Rectal smooth muscle tissue (tissue), 1 donor: ENCODE results near the gene LAMB3.

Experiments
- H3K27ac ChIP-seq: one replicate; pipeline ENCODE4 v1.7.0; 2013; ENCODE audit warnings: low read depth, low read length, inconsistent platforms
- H3K27me3 ChIP-seq: one replicate; pipeline ENCODE4 v1.7.0; 2013; ENCODE audit warnings: low read length; ENCODE audit not compliant: control insufficient read depth, insufficient read depth
- H3K36me3 ChIP-seq: one replicate; pipeline ENCODE4 v1.7.0; 2013; ENCODE audit warnings: low read length; ENCODE audit not compliant: control insufficient read depth, insufficient read depth
- H3K4me1 ChIP-seq: one replicate; pipeline ENCODE4 v1.7.0; 2013; ENCODE audit warnings: low read length; ENCODE audit not compliant: control insufficient read depth, insufficient read depth
- H3K4me3 ChIP-seq: one replicate; pipeline ENCODE4 v1.7.0; 2013; ENCODE audit warnings: low read length
- H3K9ac ChIP-seq: one replicate; pipeline ENCODE4 v1.7.0; 2013; ENCODE audit warnings: low read length

Gene LAMB3

GRCh38 chr1:209589863-209590262, 62.4 kb downstream of the LAMB3 start:
- Histone ChIP-seq H3K27me3 (no peaks in the 10 kb centered on the region), H3K4me3 (no peak overlapping the region), H3K4me1 (no peaks in the 10 kb centered on the region), H3K36me3 (no peaks in the 10 kb centered on the region), H3K9ac (no peak overlapping the region), H3K27ac (no peak overlapping the region)

GRCh38 chr1:209589440-209589839, 62.8 kb downstream of the LAMB3 start:
- no peaks in the 10 kb centered on the region for H3K36me3 ChIP-seq
- no peak overlapping the region for H3K27ac ChIP-seq

DNA sequence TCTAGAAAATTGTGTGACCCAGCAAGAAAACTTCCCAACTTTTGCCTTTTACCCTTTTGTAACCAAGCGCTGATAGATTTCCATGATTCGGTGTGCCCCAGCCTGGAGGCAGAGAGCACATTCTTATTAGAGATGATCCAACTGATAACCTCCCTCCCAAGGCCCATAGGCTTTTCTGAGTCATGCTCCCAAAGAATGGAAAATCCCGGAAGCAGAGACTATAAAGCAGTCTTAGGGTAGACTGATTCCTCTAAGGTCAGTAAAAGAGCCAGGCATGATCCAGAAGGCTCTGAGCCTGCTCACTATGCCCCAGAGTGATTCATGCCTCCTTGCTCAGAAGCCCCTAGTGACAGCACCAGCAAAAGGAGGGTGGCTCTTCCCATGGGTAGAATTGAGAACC, 64.4 kb downstream of the LAMB3 start:
- no peak overlapping the region for H3K27ac ChIP-seq
- H3K36me3 ChIP-seq = no peaks in the 10 kb centered on the region
- H3K27me3 ChIP-seq = peaks cover 7% of the 10 kb centered on the region
- no peak overlapping the region for H3K9ac ChIP-seq
- no peaks in the 10 kb centered on the region for H3K4me1 ChIP-seq
- H3K4me3 ChIP-seq = no peak overlapping the region

More at GRCh38 chr1:209589440-209589839, 62.8 kb downstream of the LAMB3 start:
- Histone ChIP-seq H3K9ac (no peak overlapping the region), H3K4me3 (no peak overlapping the region), H3K4me1 (no peaks in the 10 kb centered on the region), H3K27me3 (no peaks in the 10 kb centered on the region)

DNA sequence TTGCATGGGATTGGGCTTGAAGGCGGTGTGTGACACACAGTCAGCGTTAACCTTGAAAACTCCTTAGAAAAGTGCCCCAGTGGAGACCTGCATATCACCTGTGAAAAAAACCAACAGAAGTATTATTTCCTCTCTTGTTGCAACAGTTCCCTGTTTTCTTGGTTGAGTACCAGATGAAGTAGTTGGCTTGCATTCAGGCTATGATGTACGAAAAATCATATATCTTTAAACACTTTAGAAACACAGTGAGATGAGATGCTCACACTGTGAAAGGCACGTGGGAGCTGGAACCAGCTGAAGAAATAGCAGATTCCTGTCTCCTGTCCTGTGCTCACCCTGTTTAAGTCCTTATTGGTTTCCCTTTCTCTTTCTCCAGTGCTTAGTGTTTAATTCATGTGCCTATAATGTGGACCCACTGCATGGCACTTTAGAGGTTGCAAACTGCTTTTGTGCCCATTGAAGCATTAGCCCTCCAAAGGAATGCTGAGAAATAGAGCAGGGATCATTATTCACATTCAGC, 65.9 kb downstream of the LAMB3 start:
- Histone ChIP-seq H3K27me3 (peaks cover 7% of the 10 kb centered on the region), H3K9ac (no peak overlapping the region), H3K36me3 (no peaks in the 10 kb centered on the region), H3K4me1 (no peaks in the 10 kb centered on the region), H3K27ac (no peak overlapping the region), H3K4me3 (no peak overlapping the region)

GRCh38 chr1:209585672-209586071, 66.6 kb downstream of the LAMB3 start:
- H3K9ac ChIP-seq = no peak overlapping the region
- H3K27me3 ChIP-seq = peaks cover 7% of the 10 kb centered on the region
- H3K36me3 ChIP-seq = no peaks in the 10 kb centered on the region
- no peak overlapping the region for H3K4me3 ChIP-seq
- no peaks in the 10 kb centered on the region for H3K4me1 ChIP-seq
- H3K27ac ChIP-seq = no peak overlapping the region

GRCh38 chr1:209585197-209585596, 67.0 kb downstream of the LAMB3 start:
- no peaks in the 10 kb centered on the region for H3K36me3 ChIP-seq
- H3K4me3 ChIP-seq = no peak overlapping the region
- H3K27me3 ChIP-seq = peaks cover 8% of the 10 kb centered on the region
- no peak overlapping the region for H3K27ac ChIP-seq
- no peak overlapping the region for H3K9ac ChIP-seq
- no peaks in the 10 kb centered on the region for H3K4me1 ChIP-seq

- Histone ChIP-seq H3K36me3 (no peaks in the 10 kb centered on the region), H3K9ac (no peak overlapping the region), H3K4me3 (no peak overlapping the region), H3K27ac (no peak overlapping the region), H3K4me1 (no peaks in the 10 kb centered on the region), H3K27me3 (peaks cover 10% of the 10 kb centered on the region)
Observed at GRCh38 chr1:209584231-209584672, 68.0 kb downstream of the LAMB3 start.

GRCh38 chr1:209583408-209583807, 68.8 kb downstream of the LAMB3 start, which contains the start of gene CAMK1G:
Gene CAMK1G, plus strand, starts transcription at chr1:209583714. Its CDS starts 11,270 bp downstream, at chr1:209594984.
- Histone ChIP-seq H3K36me3 (no peaks in the 10 kb centered on the region), H3K27me3 (peaks cover 10% of the 10 kb centered on the region), H3K4me3 (no peak within 1 kb of the TSS), H3K4me1 (no peaks in the 10 kb centered on the region), H3K9ac (no peak within 1 kb of the TSS), H3K27ac (no peak within 1 kb of the TSS)

DNA sequence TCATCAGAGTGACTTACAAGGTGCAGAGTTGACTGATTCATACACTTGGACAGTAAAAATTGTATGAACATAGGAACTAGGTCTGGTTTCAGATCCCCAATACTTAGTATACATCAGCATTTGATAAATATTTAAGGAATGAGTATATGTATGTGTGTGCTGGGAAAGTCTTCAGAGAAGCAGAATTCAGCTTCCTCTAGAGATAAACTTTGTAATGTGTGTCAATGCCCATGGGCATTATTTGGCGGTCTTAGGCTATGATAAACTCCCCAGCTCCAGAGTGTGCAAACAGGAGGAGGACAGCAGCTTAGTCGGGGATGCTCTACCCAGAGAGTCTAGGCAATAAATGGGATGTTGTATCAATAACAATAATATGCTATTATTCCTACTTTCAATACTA, 71.6 kb downstream of the LAMB3 start:
- no peaks in the 10 kb centered on the region for H3K4me1 ChIP-seq
- H3K27ac ChIP-seq = no peak overlapping the region

GRCh38 chr1:209577346-209577745, 74.9 kb downstream of the LAMB3 start:
- no peaks in the 10 kb centered on the region for H3K4me1 ChIP-seq
- H3K4me3 ChIP-seq = no peak overlapping the region
- no peak overlapping the region for H3K9ac ChIP-seq
- no peak overlapping the region for H3K27ac ChIP-seq
- H3K36me3 ChIP-seq = no peaks in the 10 kb centered on the region
- peaks cover 3% of the 10 kb centered on the region for H3K27me3 ChIP-seq

More for the DNA sequence above, 71.6 kb downstream of the LAMB3 start:
- Histone ChIP-seq H3K4me3 (no peak overlapping the region), H3K27me3 (peaks cover 10% of the 10 kb centered on the region), H3K36me3 (no peaks in the 10 kb centered on the region), H3K9ac (no peak overlapping the region)

GRCh38 chr1:209576392-209577197, 75.6 kb downstream of the LAMB3 start:
- Histone ChIP-seq H3K36me3 (no peaks in the 10 kb centered on the region), H3K27ac (no peak overlapping the region), H3K4me3 (no peak overlapping the region), H3K27me3 (peaks cover 3% of the 10 kb centered on the region), H3K9ac (no peak overlapping the region), H3K4me1 (no peaks in the 10 kb centered on the region)

DNA sequence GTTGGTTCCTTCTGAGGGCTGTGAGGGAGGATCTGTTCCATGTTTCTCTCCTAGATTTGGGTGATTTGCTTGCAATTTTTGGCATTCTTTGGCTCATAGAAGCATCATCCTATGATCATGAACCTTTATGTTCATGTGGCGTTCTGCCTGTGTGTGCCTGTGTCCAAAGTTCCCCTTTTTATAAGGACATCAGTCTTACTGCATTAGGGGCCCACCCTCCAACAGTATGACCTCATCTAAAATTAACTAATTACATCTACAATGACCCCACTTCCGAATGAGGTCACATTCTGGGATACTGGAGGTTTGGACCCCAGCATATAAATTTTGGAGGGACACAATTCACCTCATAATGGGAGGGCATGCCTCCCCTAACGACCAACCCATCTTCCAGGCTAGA, 81.5 kb downstream of the LAMB3 start:
- no peaks in the 10 kb centered on the region for H3K27me3 ChIP-seq
- no peak overlapping the region for H3K9ac ChIP-seq
- no peaks in the 10 kb centered on the region for H3K4me1 ChIP-seq
- H3K4me3 ChIP-seq = no peak overlapping the region
- H3K36me3 ChIP-seq = no peaks in the 10 kb centered on the region
- no peak overlapping the region for H3K27ac ChIP-seq
